HG03066 (cell line): ENCODE results near the gene CCDC93.
"Not testable (repeated sequence)": the region's sequence is repeated elsewhere in the genome, so short reads cannot be mapped to it uniquely, and the experiment has no call there.

ENCODE experiments used
- ATAC-seq: cut with Tn5 transposase; IDR thresholded peaks from one replicate; pipeline ENCODE4 v1.9.1; 2021; ENCODE audit warnings: low read depth; ENCODE audit not compliant: unreplicated experiment

The CCDC93 gene

GRCh38 chr2:118047380-118047826, 33.5 kb upstream of the CCDC93 start:
- no peak for ATAC-seq

GRCh38 chr2:118046634-118047210, 32.9 kb upstream of the CCDC93 start:
- no peak for ATAC-seq

GRCh38 chr2:118045286-118045685, 31.4 kb upstream of the CCDC93 start:
- no peak for ATAC-seq

GRCh38 chr2:118044854-118045253, 31.0 kb upstream of the CCDC93 start:
- no peak for ATAC-seq

GRCh38 chr2:118044103-118044716, 30.3 kb upstream of the CCDC93 start:
- no peak for ATAC-seq

- ATAC-seq, result no peak
Measured at GRCh38 chr2:118040891-118041290, 27.0 kb upstream of the CCDC93 start.

- peak; percentile 91 for ATAC-seq
Measured at GRCh38 chr2:118032169-118033013, 18.5 kb upstream of the CCDC93 start.

- ATAC-seq, result no peak
Measured at GRCh38 chr2:118031566-118031965, 17.7 kb upstream of the CCDC93 start.

- no peak for ATAC-seq
Measured at GRCh38 chr2:118029025-118029424, 15.2 kb upstream of the CCDC93 start.

- ATAC-seq, result no peak
Measured at GRCh38 chr2:118021356-118021755, 7.5 kb upstream of the CCDC93 start.

- ATAC-seq, result no peak
Measured at GRCh38 chr2:118019821-118020220, 6.0 kb upstream of the CCDC93 start.

- ATAC-seq, result no peak
Measured at GRCh38 chr2:118016911-118017310, 3.0 kb upstream of the CCDC93 start.

- not testable (repeated sequence) for ATAC-seq
Measured at GRCh38 chr2:118015761-118016160, 1.9 kb upstream of the CCDC93 start.

GRCh38 chr2:118014492-118014824, 588 bp upstream of the CCDC93 start:
- ATAC-seq, result no peak

- ATAC-seq, result peak; percentile 27
Measured at GRCh38 chr2:118013221-118013723, 598 bp downstream of the CCDC93 start.

GRCh38 chr2:118012778-118013177, 1.1 kb downstream of the CCDC93 start:
- no peak for ATAC-seq

GRCh38 chr2:118010473-118010872, 3.4 kb downstream of the CCDC93 start:
- no peak for ATAC-seq

GRCh38 chr2:118006861-118007260, 7.0 kb downstream of the CCDC93 start:
- ATAC-seq, result no peak

GRCh38 chr2:118006326-118006725, 7.5 kb downstream of the CCDC93 start:
- no peak for ATAC-seq

- peak; percentile 98 for ATAC-seq
Measured at GRCh38 chr2:118003396-118003824, 10.5 kb downstream of the CCDC93 start.

GRCh38 chr2:118000041-118000440, 13.8 kb downstream of the CCDC93 start:
- ATAC-seq, result no peak
